ENCODE measurements around the gene VN1R5. TPM values are rescaled to one million over a fixed set of nuclear protein-coding genes. Genes with fewer than 3 reads are reported as not detected.

VN1R5 gene
- total RNA-seq, 1 donor from 2014 or later = not detected

DNA sequence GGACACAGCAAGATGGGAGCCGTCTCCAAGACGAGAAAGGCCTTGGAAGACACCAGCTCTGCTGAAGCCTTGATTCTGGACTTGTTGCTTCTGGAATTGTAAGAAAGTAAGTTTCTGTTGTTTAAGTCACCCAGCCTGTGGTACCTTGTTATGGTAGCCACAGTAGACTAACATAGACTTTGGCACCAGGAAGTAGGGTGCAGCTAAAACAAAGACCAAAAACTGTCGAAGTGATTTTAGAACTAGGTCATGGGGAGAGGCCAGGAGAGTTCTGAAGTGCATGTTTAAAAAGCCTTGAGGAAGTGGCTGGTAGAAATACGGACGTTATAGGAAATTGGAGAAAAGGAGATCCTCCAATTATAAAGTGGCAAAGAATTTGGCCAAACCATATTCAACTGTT lies 47.3 kb downstream of the VN1R5 start:
- intact Hi-C loops (cut with micrococcal nuclease) = no loop called here
- no peak for DNase-seq
- Histone ChIP-seq H3K27me3 (ENCODE audit: low read depth) (no peaks in the 10 kb centered on the region), H3K9me3 (replicated peaks) (no peaks in the 10 kb centered on the region), H3K4me1 (no peaks in the 10 kb centered on the region), H3K4me3 (no peak overlapping the region), H3K36me3 (peaks cover 88% of the 10 kb centered on the region), H3K27ac (replicated peaks) (no peak overlapping the region)
- TF ChIP-seq, protein P1, sequence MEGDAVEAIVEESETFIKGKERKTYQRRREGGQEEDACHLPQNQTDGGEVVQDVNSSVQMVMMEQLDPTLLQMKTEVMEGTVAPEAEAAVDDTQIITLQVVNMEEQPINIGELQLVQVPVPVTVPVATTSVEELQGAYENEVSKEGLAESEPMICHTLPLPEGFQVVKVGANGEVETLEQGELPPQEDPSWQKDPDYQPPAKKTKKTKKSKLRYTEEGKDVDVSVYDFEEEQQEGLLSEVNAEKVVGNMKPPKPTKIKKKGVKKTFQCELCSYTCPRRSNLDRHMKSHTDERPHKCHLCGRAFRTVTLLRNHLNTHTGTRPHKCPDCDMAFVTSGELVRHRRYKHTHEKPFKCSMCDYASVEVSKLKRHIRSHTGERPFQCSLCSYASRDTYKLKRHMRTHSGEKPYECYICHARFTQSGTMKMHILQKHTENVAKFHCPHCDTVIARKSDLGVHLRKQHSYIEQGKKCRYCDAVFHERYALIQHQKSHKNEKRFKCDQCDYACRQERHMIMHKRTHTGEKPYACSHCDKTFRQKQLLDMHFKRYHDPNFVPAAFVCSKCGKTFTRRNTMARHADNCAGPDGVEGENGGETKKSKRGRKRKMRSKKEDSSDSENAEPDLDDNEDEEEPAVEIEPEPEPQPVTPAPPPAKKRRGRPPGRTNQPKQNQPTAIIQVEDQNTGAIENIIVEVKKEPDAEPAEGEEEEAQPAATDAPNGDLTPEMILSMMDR (IDR thresholded peaks at IDR 0.05; ENCODE audit: borderline replicate concordance) = no peak

DNA sequence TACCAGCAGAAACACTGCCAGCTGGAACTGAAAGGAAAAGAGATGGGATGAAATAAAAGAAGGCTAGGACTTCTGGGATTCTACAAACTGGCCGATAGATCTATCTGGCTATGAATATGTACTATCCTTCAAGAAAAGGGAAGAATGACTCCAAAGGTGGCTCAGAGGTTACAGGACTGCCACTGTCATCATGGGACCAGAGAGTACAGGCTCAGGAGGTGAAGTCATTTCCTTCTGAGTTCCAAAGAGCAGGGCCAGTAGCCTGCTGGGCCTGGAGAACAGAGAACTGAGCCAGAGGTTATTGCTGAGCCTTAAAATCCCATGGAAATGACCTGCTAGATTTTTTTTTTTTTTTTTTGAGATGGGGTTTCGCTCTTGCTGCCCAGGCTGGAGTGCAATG lies 48.2 kb downstream of the VN1R5 start:
- Histone ChIP-seq H3K36me3 (peaks cover 88% of the 10 kb centered on the region), H3K9me3 (replicated peaks) (no peaks in the 10 kb centered on the region)
- DNase-seq = no peak

More for the DNA sequence above, 48.2 kb downstream of the VN1R5 start:
- no peaks in the 10 kb centered on the region for H3K4me1 ChIP-seq
- peak overlapping the region; percentile 40 for H3K27ac ChIP-seq (replicated peaks)
- no peaks in the 10 kb centered on the region for H3K27me3 ChIP-seq (ENCODE audit: low read depth)
- TF ChIP-seq, protein P1 (IDR thresholded peaks at IDR 0.05; ENCODE audit: borderline replicate concordance) = no peak
- no peak overlapping the region for H3K4me3 ChIP-seq
- intact Hi-C loops (cut with micrococcal nuclease) = no loop called here

Other genes starting within 250 kb of the VN1R5 start
- gene ZNF695, start 248.0 kb upstream of the VN1R5 start, total RNA-seq = not detected
- 1.5 TPM for gene ZNF670, start 177.3 kb upstream of the VN1R5 start, total RNA-seq
- gene ZNF669, start 151.7 kb upstream of the VN1R5 start, total RNA-seq = 3.2 TPM
- 7.6 TPM for gene ZNF124, start 84.1 kb upstream of the VN1R5 start, total RNA-seq
- 12.8 TPM for gene ZNF496, start 75.8 kb downstream of the VN1R5 start, total RNA-seq
- gene NLRP3, start 160.1 kb downstream of the VN1R5 start, total RNA-seq = 0.66 TPM
- gene OR2B11, start 202.0 kb downstream of the VN1R5 start, total RNA-seq = not detected

All from left ventricle myocardium inferior (tissue), 1 donor.